GM08714 (cell line): ENCODE measurements around the gene ITIH4.

Source experiments
- H3K4me3 ChIP-seq: fragments of 200-500 bp; sonication (Bioruptor generic); 2 replicates; pipeline ENCODE4 v1.5.1; 2014; ENCODE audit warnings: mild to moderate bottlenecking, low read length, inconsistent platforms
- ZNF274 ChIP-seq: IDR thresholded peaks from 2 replicates; pipeline ENCODE4 v1.6.1; 2012; ENCODE audit warnings: mild to moderate bottlenecking, low read depth, low read length

Gene ITIH4

DNA sequence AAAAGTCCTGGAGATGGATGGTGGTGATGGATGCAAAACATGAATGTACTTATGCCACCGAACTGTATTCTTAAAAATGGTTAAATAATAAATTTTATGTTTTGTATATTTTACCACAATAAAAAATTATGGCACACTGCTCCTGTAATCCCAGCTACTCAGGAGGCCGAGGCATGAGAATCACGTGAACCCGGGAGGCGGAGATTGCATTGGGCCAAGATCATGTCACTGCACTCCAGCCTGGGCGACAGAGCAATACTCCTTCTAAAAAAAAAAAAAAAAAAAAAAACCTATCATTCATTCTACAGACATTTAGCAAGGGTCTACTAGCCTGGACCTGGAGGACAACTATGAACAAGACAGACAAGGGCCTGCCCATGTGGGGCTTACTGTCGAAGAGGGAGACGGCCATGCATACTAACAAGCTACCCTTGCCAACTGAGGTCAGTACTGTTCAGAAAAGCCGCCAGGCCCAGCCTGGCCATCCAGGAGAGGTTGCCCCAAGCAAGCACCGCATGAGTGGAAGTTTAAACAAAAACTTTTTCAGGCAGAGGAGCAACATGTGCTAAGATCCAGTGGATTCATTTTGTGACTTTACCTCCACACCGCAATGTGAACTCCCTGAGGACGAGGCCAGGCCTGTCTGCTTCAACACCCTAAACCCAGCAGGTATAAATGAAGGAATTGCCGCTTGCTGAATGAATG lies 57.0 kb downstream of the ITIH4 start:
- H3K4me3 ChIP-seq, result no peak overlapping the region
- no peak for TF ChIP-seq ZNF274

DNA sequence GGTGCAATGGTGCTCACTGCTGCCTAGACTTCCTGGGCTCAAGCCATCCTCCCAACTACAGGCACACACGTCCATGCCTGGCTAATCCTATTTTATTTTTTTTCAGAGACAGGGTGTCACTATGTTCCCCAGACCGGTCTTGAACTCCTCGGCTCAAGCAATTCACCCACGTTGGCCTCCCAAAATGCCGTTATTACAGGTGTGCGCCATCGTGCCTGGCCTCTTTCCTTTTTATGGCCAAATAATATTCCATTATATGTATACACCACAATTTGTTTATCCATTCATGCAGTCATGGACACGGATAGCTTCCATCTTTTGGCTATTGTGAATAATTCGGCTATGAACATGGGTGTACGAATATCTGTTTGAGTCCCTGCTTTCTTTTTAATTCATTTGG lies 58.8 kb downstream of the ITIH4 start:
- TF ChIP-seq ZNF274, result no peak
- peak overlapping the region; percentile 78; the same call in 1 of the 2 replicates for H3K4me3 ChIP-seq

DNA sequence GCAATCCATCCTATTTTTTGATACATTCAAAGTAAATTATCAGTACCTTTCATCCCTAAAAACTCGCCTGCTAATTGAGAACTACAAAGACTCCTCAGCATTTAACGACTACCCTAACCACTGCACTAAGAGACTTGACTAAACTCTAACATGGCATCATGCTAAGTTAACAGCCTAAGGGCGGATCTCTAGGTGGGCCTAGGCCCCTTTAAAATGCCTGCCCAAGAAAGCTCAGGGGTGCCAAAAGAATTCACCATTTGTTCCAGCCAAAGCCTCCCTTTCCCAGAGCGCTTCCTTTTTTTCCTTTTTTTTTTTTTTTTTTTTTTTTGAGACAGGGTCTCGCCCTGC lies 59.2 kb downstream of the ITIH4 start:
- peak overlapping the region; percentile 78 for H3K4me3 ChIP-seq
- no peak for TF ChIP-seq ZNF274

DNA sequence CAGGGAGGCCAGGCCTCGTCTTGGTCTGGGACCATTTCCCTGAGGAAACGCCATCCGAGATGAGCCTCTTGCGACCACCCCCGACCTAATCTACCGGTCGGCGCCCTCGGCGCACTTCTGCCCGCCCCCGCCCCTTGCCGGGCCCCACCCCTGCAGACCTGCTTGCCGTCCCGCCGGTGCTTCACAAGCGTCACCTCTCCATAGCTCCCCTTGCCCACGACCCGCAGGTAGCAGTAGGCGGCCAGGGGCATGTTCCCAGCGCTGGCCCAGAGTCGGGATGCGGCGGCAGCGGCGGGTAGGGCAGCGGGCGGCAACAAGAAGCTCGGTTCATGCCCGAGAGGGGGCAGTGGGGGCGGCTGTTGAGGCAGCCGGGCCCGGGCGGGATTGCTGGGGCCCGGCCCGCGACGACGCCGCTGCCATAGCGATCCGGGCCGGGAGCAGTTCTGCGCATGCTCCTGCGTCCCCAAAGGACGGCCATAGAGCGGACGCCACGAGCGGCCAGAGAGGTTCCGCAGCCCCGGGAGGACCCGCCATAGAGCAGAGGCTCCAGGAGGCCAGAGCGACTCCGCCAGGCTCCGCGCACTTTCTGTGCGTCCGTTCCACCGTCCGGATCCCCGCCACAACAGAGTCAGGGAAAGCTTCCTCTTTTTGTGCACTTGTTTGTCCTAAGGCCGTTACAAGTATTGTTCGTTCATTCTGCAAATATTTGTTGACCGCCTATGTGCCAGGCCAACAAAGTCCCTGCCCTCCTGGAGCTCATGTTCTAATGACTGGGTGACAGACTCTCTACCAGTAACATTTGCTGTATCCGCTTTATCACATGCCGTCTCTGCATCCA lies 59.8 kb downstream of the ITIH4 start, which contains the start of gene NEK4:
NEK4 (minus strand) TSS at position 445 of the 838 bp plus-strand sequence; CDS start at position 251, 194 bp downstream.
- H3K4me3 ChIP-seq, result peak within 1 kb of the TSS; percentile 78
- TF ChIP-seq ZNF274, result no peak

DNA sequence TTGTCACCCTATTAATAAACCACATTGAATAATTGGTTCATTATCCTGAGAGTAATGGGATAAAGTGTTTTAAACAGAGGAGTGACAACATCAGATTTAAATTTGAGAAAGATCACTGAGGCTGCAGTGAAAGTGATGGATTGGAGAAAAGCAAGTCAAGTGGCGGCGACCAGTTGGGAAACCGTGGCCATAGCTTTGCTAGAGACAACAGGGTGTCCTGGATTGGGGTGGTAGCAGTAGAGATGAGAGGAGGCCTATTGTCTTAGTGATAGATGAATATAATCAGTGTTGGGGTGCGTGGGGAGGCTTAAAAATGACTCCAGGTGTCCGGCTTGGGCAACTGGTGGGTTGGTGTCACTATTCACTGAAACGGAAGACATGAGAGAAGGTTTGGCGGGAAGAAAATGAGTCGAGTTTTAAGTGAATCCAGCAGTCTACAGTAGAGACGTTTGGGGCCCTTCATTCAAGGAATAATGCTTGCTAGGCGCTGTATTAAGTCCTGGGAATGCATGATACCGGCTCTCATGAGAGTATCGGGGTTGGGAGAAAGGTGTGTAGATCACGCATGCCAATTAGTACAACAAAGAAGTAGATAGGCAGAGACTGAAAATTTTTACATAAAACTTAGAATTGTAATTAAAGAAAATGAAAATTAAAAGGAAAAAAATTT lies 60.6 kb downstream of the ITIH4 start:
- no peak for TF ChIP-seq ZNF274

DNA sequence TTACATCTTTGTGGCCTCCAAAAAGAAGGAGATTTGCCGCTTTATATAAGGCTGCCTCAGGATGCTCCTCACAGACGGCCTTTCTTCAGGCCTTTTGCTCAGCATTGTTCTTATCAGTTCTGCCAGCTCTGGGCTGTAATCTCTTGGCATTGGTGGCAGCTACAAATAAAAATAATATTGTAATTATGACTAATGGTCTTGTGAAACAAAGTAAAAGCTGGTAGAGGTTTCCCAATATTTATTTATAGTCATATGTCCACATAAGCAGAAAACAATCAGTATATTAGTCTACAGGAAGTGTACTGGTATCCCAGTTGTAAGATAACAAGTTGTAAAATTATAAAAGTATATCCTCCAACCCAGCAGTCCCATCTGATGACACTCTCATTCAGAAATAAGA lies 67.0 kb downstream of the ITIH4 start:
- no peak for TF ChIP-seq ZNF274
- H3K4me3 ChIP-seq, result no peak overlapping the region

More for the DNA sequence above, 60.6 kb downstream of the ITIH4 start:
- H3K4me3 ChIP-seq, result peak overlapping the region; percentile 78
